ENCODE results near the gene ATP2B1.

DNA sequence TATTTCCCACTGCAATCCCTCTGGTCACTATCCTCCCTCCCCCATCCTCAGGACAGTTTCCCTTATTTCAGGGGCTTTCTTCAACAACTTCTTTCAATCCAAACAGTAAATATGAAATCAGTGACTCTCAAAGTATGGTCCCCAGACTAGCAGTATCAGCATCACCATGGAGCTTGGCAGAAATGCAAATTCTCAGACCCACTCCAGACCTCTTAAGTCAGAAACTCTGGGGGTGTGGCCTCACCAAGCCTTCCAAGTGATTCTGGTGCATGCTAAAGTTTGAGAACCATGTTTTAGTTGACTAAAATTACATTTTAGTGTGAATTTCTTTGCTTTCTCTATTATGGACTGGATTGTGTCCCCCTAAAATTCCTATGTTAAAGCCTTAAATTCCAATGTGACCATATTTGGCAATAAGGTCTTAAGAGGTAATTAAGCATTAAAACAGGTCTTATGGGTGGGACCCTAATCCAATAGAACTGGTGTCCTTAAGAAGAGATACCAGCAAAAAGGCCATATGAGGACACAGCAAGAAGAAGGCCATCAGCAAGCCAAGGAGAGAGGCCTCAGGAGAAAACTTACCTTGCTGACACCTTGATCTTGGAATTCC, 23.2 kb downstream of the ATP2B1 start:
- no peak for TF ChIP-seq GATA2 (IDR thresholded peaks at IDR 0.05; ENCODE audit: low read depth, low read length)
- TF ChIP-seq GATA3 (IDR thresholded peaks at IDR 0.05; ENCODE audit: low read depth, low read length) = no peak

Measured in SH-SY5Y (cell line).